Ishikawa (cell line): ENCODE data around the gene SNF8.

Experiments used
- CEBPB ChIP-seq: IDR thresholded peaks from 2 replicates; pipeline ENCODE4 v1.6.1; 2012
- CREB1 ChIP-seq: IDR thresholded peaks from 2 replicates; pipeline ENCODE4 v1.6.1; 2012; ENCODE audit warnings: low read depth
- EP300 ChIP-seq: IDR thresholded peaks from 2 replicates; pipeline ENCODE4 v1.6.1; 2012; ENCODE audit warnings: borderline replicate concordance
- FOXM1 ChIP-seq: IDR thresholded peaks from 2 replicates; pipeline ENCODE4 v1.6.1; 2012; ENCODE audit warnings: low read depth, borderline replicate concordance
- MAX ChIP-seq: IDR thresholded peaks from 2 replicates; pipeline ENCODE4 v1.6.1; 2012
- NFIC ChIP-seq: IDR thresholded peaks from 2 replicates; pipeline ENCODE4 v1.6.1; 2012
- RAD21 ChIP-seq: IDR thresholded peaks from 2 replicates; pipeline ENCODE4 v1.6.1; 2012; ENCODE audit warnings: low read depth
- REST ChIP-seq: IDR thresholded peaks from 2 replicates; pipeline ENCODE4 v1.6.1; 2012; ENCODE audit warnings: low read depth, mild to moderate bottlenecking
- TAF1 ChIP-seq: IDR thresholded peaks from 2 replicates; pipeline ENCODE4 v1.6.1; 2012; ENCODE audit warnings: low read depth, mild to moderate bottlenecking
- TCF12 ChIP-seq: IDR thresholded peaks from 2 replicates; pipeline ENCODE4 v1.6.1; 2012; ENCODE audit warnings: low read depth
- TEAD4 ChIP-seq: IDR thresholded peaks from 2 replicates; pipeline ENCODE4 v1.6.1; 2012
- USF1 ChIP-seq: IDR thresholded peaks from 2 replicates; pipeline ENCODE4 v1.6.1; 2012
- YY1 ChIP-seq: IDR thresholded peaks from 2 replicates; pipeline ENCODE4 v1.6.1; 2012; ENCODE audit warnings: low read depth
- ZBTB7A ChIP-seq: IDR thresholded peaks from 2 replicates; pipeline ENCODE4 v1.6.1; 2012; ENCODE audit warnings: low read depth

GRCh38 chr17:48993305-48993704 lies 48.7 kb upstream of the SNF8 start:
- no peak for TF ChIP-seq USF1
- no peak for TF ChIP-seq TCF12
- TF ChIP-seq TEAD4: no peak
- no peak for TF ChIP-seq NFIC
- no peak for TF ChIP-seq MAX
- no peak for TF ChIP-seq FOXM1
- no peak for TF ChIP-seq RAD21
- TF ChIP-seq TAF1: no peak
- no peak for TF ChIP-seq ZBTB7A
- TF ChIP-seq REST: no peak
- TF ChIP-seq EP300: no peak
- no peak for TF ChIP-seq CREB1
- TF ChIP-seq CEBPB: no peak
- no peak for TF ChIP-seq YY1
